Peyer's patch (tissue), 4 donors: ENCODE measurements around the gene CSNK1A1. TPM values are rescaled to one million over a fixed set of nuclear protein-coding genes. Genes with fewer than 3 reads are reported as not detected.
"Not testable (repeated sequence)": the region's sequence is repeated elsewhere in the genome, so short reads cannot be mapped to it uniquely, and the experiment has no call there.

Experiments
- DNase-seq, 3 donors: peaks; one replicate each; pipeline ENCODE4 v3.0.0-alpha.2; 2017 to 2019
- H3K27ac ChIP-seq, 4 donors: fragments of 200-600 bp; sonication (generic); one replicate each; pipeline ENCODE4 v1.5.1; 2016 to 2019
- H3K27me3 ChIP-seq, 2 donors: fragments of 200-600 bp; sonication (generic); one replicate each; pipeline ENCODE4 v1.5.1; 2019
- H3K36me3 ChIP-seq, 3 donors: fragments of 200-600 bp; sonication (generic); one replicate each; pipeline ENCODE4 v1.5.1; 2016 to 2019
- H3K4me1 ChIP-seq, 4 donors: fragments of 200-600 bp; sonication (generic); one replicate each; pipeline ENCODE4 v1.5.1; 2016 to 2019
- H3K4me3 ChIP-seq, 4 donors: fragments of 200-600 bp; sonication (generic); 1 replicate in 3 of 4; 2 replicates in 1 of 4; pipeline ENCODE4 v1.5.1; 2016 to 2019; ENCODE audit warnings: mild to moderate bottlenecking in 1 of 4
- H3K9me3 ChIP-seq, 4 donors: fragments of 200-600 bp; sonication (generic); one replicate each; pipeline ENCODE4 v1.5.1; 2016 to 2019; ENCODE audit warnings: mild to moderate bottlenecking in 1 of 4
- POLR2A ChIP-seq, 2 donors: fragments of 450-650 bp; IDR thresholded peaks; one replicate each; pipeline ENCODE4 v1.5.1; 2017; ENCODE audit warnings: antibody characterized with exemption in 2 of 2, mild to moderate bottlenecking in 2 of 2, moderate library complexity in 2 of 2
- total RNA-seq, 4 donors: library from RNA; depleted of rRNA; stranded (reverse); fragments of >200 nt; gene quantifications; one replicate each; pipeline ENCODE4 v1.1.0, GENCODE V29; 2016
- TF ChIP-seq, protein P1 (sequence below), 6 experiments: fragments of 450-650 bp in 4 of 6; fragments of 200-600 bp in 2 of 6; sonication (generic) in 1 of 6; IDR thresholded peaks; one replicate each; pipeline ENCODE4 v1.5.1; 2017 to 2019; ENCODE audit warnings: antibody characterized with exemption in 6 of 6, mild to moderate bottlenecking in 3 of 6, moderate library complexity in 1 of 6

CSNK1A1 gene
- total RNA-seq, 4 donors from 2014 or later = 185 to 253 (median 207) TPM

DNA sequence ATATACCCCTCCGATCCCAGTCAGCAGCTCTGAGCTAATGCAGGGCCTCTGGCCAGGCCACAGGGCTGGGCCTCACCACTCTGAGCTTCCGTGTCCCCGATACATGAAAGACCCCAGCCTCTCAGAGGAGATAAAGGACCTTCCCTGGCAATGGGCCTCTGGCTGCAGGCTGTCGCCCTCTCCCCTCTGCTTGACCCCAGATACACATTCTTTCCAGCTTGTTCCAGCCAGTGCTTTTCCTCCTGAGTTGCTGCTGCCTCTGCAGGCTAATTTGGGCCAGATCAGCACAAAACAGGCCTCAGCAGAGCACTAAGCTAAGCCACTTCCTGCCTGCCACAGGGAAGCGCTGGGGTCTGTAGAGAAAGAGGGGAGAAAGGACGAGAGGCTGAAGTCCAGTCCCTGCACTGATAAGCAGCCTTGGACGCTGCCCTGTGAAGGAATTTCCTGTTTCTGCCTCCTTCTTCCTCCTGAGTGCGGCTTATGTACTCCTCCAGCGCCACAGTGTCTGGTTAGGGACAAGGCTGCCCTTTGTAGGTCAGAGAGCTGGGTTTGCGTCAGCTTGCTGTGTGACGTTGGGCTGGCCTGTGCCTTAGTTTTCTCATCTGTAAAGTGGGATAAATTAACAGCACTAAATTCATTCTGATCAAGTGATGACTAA, 99.1 kb downstream of the CSNK1A1 start:
- H3K36me3 ChIP-seq = no peaks in the 10 kb centered on the region
- H3K27me3 ChIP-seq = no peaks in the 10 kb centered on the region
- TF ChIP-seq POLR2A (IDR thresholded peaks at IDR 0.05) = peak; percentile 36 to 71
- TF ChIP-seq, protein P1, sequence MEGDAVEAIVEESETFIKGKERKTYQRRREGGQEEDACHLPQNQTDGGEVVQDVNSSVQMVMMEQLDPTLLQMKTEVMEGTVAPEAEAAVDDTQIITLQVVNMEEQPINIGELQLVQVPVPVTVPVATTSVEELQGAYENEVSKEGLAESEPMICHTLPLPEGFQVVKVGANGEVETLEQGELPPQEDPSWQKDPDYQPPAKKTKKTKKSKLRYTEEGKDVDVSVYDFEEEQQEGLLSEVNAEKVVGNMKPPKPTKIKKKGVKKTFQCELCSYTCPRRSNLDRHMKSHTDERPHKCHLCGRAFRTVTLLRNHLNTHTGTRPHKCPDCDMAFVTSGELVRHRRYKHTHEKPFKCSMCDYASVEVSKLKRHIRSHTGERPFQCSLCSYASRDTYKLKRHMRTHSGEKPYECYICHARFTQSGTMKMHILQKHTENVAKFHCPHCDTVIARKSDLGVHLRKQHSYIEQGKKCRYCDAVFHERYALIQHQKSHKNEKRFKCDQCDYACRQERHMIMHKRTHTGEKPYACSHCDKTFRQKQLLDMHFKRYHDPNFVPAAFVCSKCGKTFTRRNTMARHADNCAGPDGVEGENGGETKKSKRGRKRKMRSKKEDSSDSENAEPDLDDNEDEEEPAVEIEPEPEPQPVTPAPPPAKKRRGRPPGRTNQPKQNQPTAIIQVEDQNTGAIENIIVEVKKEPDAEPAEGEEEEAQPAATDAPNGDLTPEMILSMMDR (IDR thresholded peaks at IDR 0.05) = peak in 3 of 6 experiments; percentile 9 to 23 (median 14)
- peaks cover 0 to 56% (median 17%) of the 10 kb centered on the region in 4 donors for H3K4me1 ChIP-seq
- no peak overlapping the region for H3K4me3 ChIP-seq
- no peaks in the 10 kb centered on the region for H3K9me3 ChIP-seq
- peak in 2 of 3 donors; percentile 84 to 90 for DNase-seq
- peak overlapping the region; percentile 55 to 95 (median 86) for H3K27ac ChIP-seq

DNA sequence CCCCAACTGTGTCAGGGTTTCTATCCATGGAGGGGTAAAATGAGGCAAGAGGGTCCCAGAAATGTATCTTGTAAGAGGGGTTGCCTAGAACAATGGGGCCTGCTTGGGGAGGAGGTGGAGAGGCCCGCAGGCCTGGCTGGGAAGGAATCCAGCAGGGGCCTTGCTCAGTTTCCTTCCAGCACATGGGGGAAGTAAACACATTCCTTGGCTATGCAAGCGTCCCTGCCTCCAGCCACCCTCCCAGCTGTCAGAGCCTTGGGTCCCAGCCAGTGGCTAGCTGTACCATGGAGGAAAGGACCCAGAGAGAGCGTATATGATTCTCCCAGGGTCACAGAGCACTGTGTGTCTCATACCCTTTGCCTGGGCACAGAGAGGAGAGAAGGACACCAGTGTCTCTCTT, 101.0 kb downstream of the CSNK1A1 start:
- Histone ChIP-seq H3K27ac (peak overlapping the region; percentile 57 to 95 (median 86)), H3K36me3 (no peaks in the 10 kb centered on the region), H3K27me3 (no peaks in the 10 kb centered on the region), H3K4me1 (peaks cover 0 to 57% (median 17%) of the 10 kb centered on the region in 4 donors), H3K4me3 (no peak overlapping the region), H3K9me3 (no peaks in the 10 kb centered on the region)
- TF ChIP-seq POLR2A (IDR thresholded peaks at IDR 0.05) = no peak
- TF ChIP-seq, protein P1 (IDR thresholded peaks at IDR 0.05) = no peak
- DNase-seq = peak in 2 of 3 donors; percentile 61 to 62

DNA sequence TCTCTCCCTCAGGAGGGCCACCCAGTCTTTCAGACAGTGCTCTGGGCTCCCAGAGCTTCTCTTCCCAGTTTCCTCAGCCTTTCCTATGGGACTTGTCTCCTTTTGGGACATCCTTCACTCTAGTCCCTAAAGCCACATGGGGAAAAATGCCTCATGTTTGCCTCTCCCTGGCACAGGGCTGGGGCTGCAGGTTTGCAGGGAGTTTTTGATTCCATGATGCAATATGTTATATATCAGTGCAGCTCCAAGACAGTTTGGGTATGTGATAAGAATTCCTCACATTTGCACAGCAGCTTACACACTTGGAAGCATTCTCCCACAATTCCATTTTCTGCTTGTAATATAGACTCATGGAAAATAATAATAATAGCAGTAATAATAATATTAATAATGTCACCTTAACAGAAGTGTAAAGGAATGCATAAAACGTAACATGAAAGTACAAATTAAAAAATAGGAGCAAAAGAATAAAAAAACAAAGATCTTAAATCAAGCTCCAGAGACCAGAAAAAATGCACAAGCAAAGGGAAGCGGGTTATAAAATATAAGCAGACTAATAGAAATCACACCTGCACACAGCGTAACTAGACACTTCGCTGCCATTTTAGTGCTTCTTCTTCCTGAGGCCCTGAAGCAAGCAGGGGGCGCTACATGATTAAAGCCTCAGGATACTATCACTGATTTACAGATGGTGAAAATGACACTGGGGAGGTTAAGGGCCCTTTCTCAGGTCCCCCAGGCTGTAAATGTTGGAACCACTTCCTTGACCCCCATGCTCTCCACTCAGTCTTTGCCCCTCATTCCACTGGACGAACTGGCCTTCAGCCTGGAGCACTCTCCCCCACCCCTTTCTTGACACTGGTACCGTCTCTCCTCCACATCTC, 102.2 kb downstream of the CSNK1A1 start:
- Histone ChIP-seq H3K27ac (peak overlapping the region; percentile 57 to 95 (median 86)), H3K36me3 (no peaks in the 10 kb centered on the region), H3K4me1 (peaks cover 0 to 54% (median 17%) of the 10 kb centered on the region in 4 donors), H3K4me3 (no peak overlapping the region), H3K27me3 (no peaks in the 10 kb centered on the region), H3K9me3 (no peaks in the 10 kb centered on the region)
- TF ChIP-seq, protein P1 (IDR thresholded peaks at IDR 0.05) = peak in 4 of 6 experiments; percentile 28 to 79 (median 74)
- no peak for TF ChIP-seq POLR2A (IDR thresholded peaks at IDR 0.05)
- peak in 1 of 3 donors; percentile 76 for DNase-seq

DNA sequence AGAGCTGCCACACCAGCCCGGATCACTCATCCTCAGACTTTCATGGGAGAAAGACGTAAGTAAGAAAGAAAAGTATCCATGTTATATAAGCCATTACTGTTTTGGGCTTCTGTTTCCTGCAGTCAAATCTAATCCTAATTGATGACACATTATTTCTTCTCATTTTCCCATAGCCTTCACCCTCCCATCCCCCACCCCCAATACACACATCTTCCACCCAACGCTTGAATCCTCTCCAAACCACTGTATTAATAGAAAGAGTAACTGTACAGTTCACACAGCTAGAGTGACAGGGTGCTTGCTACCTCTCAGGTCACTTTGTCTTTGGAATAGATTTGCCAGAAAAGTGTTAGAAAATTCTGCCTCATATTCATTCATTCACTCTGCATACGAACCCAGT, 102.8 kb downstream of the CSNK1A1 start:
- Histone ChIP-seq H3K27ac (peak overlapping the region in 1 of 4 donors; percentile 53), H3K27me3 (no peaks in the 10 kb centered on the region), H3K4me1 (peaks cover 0 to 48% (median 14%) of the 10 kb centered on the region in 4 donors), H3K4me3 (no peak overlapping the region), H3K36me3 (no peaks in the 10 kb centered on the region), H3K9me3 (no peaks in the 10 kb centered on the region)
- no peak for TF ChIP-seq POLR2A (IDR thresholded peaks at IDR 0.05)
- TF ChIP-seq, protein P1 (IDR thresholded peaks at IDR 0.05) = no peak
- DNase-seq = no peak

DNA sequence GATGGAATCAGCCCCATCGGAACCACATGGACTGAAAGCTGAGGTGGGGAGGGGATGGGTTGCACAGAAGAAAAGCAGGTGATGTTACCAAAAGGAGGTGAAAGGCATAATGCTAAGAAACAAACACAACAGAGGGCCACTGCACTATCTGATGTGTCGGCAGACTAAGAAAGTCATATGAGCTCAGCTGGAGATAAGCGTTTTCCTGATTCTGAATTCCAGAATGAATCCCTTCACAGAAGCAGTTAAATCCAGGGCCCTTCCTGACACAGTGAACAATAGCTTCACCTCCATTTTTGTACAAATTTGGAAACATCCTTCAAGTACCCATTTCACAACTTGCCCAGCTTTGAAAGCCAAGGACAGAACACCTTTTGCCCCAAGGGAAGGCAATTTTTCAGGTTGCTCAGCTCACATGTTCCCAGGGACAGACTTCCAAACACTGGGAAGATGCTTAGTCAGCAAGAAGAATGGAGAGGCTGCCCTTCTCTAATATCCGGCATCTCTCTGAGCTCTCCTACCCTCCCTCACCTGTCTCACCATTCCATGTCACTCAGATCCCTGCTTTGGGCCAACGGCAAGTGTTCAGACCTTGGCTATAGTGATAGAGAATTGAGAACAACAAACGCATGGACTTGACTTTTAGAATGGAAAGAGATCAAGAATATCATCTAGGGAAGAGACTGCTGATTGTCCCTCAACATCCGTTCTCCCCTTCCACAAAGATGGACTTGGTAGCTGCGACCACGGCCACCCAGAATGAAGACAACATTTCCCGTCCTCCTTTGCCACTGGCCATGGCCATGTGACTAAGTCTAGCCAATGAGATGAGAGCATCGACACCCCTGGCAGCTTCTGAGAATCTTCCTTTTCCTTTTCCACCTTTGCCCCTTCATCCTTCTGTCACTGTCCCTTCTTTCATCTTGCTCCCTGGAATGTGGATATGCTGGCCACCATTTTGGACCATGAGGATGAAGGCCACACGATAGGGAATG, 103.6 kb downstream of the CSNK1A1 start:
- no peaks in the 10 kb centered on the region for H3K36me3 ChIP-seq
- TF ChIP-seq, protein P1 (IDR thresholded peaks at IDR 0.05) = no peak
- no peak for TF ChIP-seq POLR2A (IDR thresholded peaks at IDR 0.05)
- H3K4me3 ChIP-seq = no peak overlapping the region
- H3K27ac ChIP-seq = peak overlapping the region in 2 of 4 donors; percentile 49 to 53
- H3K27me3 ChIP-seq = no peaks in the 10 kb centered on the region
- no peaks in the 10 kb centered on the region for H3K9me3 ChIP-seq
- no peak for DNase-seq
- H3K4me1 ChIP-seq = peaks cover 0 to 45% (median 10%) of the 10 kb centered on the region in 4 donors

DNA sequence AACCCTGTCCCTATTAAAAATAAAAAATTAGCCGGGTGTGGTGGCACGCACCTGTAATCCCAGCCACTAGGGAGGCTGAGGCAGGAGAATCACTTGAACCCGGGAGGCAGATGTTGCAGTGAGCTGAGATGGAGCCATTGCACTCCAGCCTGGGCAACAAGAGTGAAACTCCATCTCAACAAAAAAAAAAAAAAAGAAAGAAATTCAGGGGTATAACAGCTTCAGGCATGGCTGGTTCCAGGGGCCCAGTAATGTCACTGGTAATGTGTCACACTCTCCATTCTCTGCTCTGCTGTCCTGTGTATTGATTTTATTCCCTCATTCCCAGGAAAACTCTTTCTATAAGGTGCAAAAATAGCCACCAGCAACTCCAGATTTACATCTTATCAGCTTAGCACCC, 104.4 kb downstream of the CSNK1A1 start:
- Histone ChIP-seq H3K27ac (peak overlapping the region in 2 of 4 donors; percentile 49 to 80), H3K4me1 (peaks cover 0 to 45% (median 5%) of the 10 kb centered on the region in 4 donors)
- H3K4me3 ChIP-seq, H3K9me3 ChIP-seq, H3K27me3 ChIP-seq, DNase-seq, H3K36me3 ChIP-seq: not testable (repeated sequence)
